Transverse colon (tissue), 4 donors: ENCODE data around the gene SMARCA1.

Experiments used
- CTCF ChIP-seq, 5 experiments: fragments of 200-600 bp in 3 of 5; fragments of 450-650 bp in 2 of 5; sonication (generic) in 3 of 5; IDR thresholded peaks; 1 replicate in 2 of 5; 2 replicates in 3 of 5; pipeline ENCODE4 v1.5.1; 2016 to 2017; ENCODE audit warnings: antibody characterized with exemption in 5 of 5, inconsistent platforms in 3 of 5, mild to moderate bottlenecking in 2 of 5, moderate library complexity in 1 of 5
- EP300 ChIP-seq: sonication (generic); formaldehyde crosslinking; IDR thresholded peaks from one replicate; pipeline ENCODE4 v1.6.1; 2017; ENCODE audit warnings: antibody characterized with exemption, low read depth
- POLR2A ChIP-seq: fragments of 450-650 bp; IDR thresholded peaks from one replicate; pipeline ENCODE4 v1.6.1; 2016; ENCODE audit warnings: antibody characterized with exemption, mild to moderate bottlenecking, moderate library complexity
- POLR2AphosphoS5 ChIP-seq, 3 donors: sonication (generic); formaldehyde crosslinking; IDR thresholded peaks; one replicate each; pipeline ENCODE4 v1.6.1; 2016; ENCODE audit warnings: antibody characterized with exemption in 3 of 3

GRCh38 chrX:129545408-129545807, 22.1 kb upstream of the SMARCA1 start:
- no peak for TF ChIP-seq CTCF (IDR thresholded peaks at IDR 0.05)
- TF ChIP-seq POLR2A = no peak
- no peak for TF ChIP-seq POLR2AphosphoS5 (IDR thresholded peaks at IDR 0.05)
- no peak for TF ChIP-seq EP300
